Measurements from ENCODE around the gene KIDINS220.

KIDINS220 gene

DNA sequence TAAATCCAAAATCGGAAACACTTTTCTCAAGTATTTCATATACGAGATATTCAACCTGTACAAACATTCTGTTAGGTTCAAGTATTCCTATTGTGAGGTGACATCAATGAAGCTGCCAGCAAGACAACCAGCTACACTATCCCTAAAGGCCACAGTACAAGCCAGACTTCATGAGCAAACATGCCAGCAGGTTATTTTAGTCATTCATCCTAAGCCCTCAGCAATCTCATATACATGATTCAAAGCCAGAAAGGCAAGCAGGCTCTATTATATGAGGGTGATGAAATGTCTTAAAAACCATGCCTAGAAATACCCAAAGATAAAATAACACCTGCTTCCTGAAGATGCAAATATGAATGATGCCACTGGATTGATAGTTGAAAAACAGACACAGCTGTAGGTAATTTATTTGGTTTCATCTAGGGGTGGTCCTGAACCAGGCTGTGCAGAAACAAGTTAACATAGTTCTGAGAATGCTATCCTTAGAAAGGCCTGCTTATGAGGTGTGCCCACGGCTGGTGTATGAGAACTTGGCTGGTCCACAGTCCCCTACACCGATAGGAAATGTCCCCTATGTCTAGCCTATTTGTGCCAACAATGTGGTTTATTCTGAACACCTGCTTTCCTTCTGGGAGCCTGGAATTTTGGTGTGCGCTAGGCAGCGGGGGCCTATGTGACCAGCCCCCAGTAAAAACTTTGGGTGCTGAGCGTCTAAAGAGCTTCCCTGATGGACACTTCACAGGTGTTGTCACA is 48.2 kb upstream of the KIDINS220 start:
- TF ChIP-seq, protein P1, sequence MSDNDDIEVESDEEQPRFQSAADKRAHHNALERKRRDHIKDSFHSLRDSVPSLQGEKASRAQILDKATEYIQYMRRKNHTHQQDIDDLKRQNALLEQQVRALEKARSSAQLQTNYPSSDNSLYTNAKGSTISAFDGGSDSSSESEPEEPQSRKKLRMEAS (IDR thresholded peaks at IDR 0.05): no peak

DNA sequence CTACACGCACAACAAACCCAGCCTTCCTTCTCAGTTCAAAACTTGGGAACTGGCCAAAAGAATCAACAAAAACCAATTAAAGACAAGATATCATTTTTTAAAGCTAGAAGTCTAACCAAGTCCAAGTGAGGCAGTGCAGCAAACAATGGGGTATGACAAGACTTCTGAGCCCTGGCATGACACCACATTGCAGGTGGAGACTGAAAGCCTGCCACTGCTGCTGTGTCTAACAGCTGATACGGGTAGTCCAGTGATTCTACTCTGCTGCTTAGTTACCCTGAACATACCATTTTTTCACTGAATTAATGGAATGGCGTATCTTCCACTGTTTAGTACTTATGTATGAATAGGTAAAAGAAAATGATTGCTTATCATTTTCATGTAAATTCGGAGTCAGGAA is 47.4 kb upstream of the KIDINS220 start:
- TF ChIP-seq EGR1 (IDR thresholded peaks at IDR 0.05): no peak
- TF ChIP-seq, protein P2, sequence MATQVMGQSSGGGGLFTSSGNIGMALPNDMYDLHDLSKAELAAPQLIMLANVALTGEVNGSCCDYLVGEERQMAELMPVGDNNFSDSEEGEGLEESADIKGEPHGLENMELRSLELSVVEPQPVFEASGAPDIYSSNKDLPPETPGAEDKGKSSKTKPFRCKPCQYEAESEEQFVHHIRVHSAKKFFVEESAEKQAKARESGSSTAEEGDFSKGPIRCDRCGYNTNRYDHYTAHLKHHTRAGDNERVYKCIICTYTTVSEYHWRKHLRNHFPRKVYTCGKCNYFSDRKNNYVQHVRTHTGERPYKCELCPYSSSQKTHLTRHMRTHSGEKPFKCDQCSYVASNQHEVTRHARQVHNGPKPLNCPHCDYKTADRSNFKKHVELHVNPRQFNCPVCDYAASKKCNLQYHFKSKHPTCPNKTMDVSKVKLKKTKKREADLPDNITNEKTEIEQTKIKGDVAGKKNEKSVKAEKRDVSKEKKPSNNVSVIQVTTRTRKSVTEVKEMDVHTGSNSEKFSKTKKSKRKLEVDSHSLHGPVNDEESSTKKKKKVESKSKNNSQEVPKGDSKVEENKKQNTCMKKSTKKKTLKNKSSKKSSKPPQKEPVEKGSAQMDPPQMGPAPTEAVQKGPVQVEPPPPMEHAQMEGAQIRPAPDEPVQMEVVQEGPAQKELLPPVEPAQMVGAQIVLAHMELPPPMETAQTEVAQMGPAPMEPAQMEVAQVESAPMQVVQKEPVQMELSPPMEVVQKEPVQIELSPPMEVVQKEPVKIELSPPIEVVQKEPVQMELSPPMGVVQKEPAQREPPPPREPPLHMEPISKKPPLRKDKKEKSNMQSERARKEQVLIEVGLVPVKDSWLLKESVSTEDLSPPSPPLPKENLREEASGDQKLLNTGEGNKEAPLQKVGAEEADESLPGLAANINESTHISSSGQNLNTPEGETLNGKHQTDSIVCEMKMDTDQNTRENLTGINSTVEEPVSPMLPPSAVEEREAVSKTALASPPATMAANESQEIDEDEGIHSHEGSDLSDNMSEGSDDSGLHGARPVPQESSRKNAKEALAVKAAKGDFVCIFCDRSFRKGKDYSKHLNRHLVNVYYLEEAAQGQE (IDR thresholded peaks at IDR 0.05; ENCODE audit: low read depth): no peak
- TF ChIP-seq TAF1 (IDR thresholded peaks at IDR 0.05; ENCODE audit: low read depth): no peak
- no peak for TF ChIP-seq TCF12 (IDR thresholded peaks at IDR 0.05; ENCODE audit: low read depth)
- TF ChIP-seq EP300 (IDR thresholded peaks at IDR 0.05; ENCODE audit: borderline replicate concordance): no peak
- no peak for TF ChIP-seq TEAD4 (IDR thresholded peaks at IDR 0.05)
- TF ChIP-seq, protein P1 (IDR thresholded peaks at IDR 0.05): no peak
- TF ChIP-seq RAD21 (IDR thresholded peaks at IDR 0.05; ENCODE audit: low read depth): no peak

DNA sequence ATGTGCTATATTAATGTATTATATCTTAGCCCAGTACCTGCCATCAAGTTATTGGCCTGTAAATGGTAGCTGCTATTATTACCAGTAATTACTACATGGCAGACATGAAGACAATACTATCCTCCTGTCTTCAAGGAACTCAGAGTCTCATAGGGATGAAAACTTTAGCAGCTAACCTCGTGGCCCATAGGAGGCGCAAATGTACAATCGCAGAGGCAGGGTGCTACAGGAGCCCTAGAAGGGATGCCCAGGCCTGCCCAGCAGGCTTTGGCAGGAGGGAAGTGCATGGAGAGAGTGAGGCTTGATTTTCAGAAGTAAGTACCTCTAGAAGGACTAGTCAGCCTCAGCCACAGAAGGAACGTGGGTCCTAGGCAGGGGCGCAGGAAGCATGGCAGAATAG is 44.7 kb upstream of the KIDINS220 start:
- TF ChIP-seq RAD21 (IDR thresholded peaks at IDR 0.05; ENCODE audit: low read depth): peak; percentile 63
- TF ChIP-seq, protein P1 (IDR thresholded peaks at IDR 0.05): no peak
- TF ChIP-seq TAF1 (IDR thresholded peaks at IDR 0.05; ENCODE audit: low read depth): no peak

DNA sequence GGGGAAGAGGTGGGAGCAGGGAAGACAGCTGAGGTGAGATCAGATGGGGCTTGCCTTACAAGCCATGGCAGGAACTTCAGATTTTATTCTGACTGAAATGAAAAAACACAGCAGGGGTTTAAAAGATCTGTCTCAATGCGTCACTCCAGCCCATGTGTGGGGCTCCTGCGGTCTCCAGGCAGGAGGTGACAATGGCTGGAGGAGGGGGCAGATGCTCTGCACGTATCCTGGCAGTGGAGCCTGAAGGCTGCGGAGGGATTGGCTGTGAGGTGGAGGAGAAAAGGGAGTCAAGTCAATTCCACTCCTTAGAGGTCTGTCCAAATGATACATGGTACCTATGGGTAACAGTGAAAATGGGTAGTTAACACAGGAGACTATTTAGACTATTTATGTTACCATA is 40.5 kb upstream of the KIDINS220 start:
- TF ChIP-seq FOXM1 (IDR thresholded peaks at IDR 0.05; ENCODE audit: borderline replicate concordance, low read depth) (no peak), CEBPB (IDR thresholded peaks at IDR 0.05) (no peak), EP300 (IDR thresholded peaks at IDR 0.05; ENCODE audit: borderline replicate concordance) (no peak), ZBTB7A (IDR thresholded peaks at IDR 0.05; ENCODE audit: low read depth) (no peak), TAF1 (IDR thresholded peaks at IDR 0.05; ENCODE audit: low read depth) (no peak), TCF12 (IDR thresholded peaks at IDR 0.05; ENCODE audit: low read depth) (no peak), TEAD4 (IDR thresholded peaks at IDR 0.05) (no peak), RAD21 (IDR thresholded peaks at IDR 0.05; ENCODE audit: low read depth) (no peak), YY1 (IDR thresholded peaks at IDR 0.05; ENCODE audit: low read depth) (no peak), CREB1 (IDR thresholded peaks at IDR 0.05; ENCODE audit: low read depth) (no peak), NFIC (IDR thresholded peaks at IDR 0.05) (no peak), EGR1 (IDR thresholded peaks at IDR 0.05) (no peak)
- TF ChIP-seq, protein P1 (IDR thresholded peaks at IDR 0.05): no peak
- TF ChIP-seq, protein P3, sequence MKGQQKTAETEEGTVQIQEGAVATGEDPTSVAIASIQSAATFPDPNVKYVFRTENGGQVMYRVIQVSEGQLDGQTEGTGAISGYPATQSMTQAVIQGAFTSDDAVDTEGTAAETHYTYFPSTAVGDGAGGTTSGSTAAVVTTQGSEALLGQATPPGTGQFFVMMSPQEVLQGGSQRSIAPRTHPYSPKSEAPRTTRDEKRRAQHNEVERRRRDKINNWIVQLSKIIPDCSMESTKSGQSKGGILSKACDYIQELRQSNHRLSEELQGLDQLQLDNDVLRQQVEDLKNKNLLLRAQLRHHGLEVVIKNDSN (IDR thresholded peaks at IDR 0.05): no peak
- TF ChIP-seq, protein P2 (IDR thresholded peaks at IDR 0.05; ENCODE audit: low read depth): no peak

DNA sequence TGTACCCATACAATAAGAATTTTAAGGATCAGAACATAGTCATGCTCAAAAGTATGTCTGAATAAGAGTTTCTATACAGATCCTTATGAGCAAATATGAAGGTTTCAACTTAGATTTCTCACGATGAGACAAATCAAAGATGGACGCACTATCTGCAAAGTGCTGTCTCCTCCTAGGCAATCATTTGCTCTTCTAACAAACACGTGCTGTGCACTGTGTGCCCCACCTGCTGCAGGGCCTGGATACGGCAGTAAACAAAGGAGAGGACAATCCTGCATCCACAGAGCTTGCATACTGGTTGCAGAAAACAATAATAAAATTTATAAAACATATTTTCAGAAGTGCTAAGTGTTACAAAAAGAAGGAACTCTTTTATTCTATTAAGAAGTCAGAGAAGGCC is 39.9 kb upstream of the KIDINS220 start:
- no peak for TF ChIP-seq TCF12 (IDR thresholded peaks at IDR 0.05; ENCODE audit: low read depth)
- TF ChIP-seq, protein P3 (IDR thresholded peaks at IDR 0.05): no peak
- no peak for TF ChIP-seq TAF1 (IDR thresholded peaks at IDR 0.05; ENCODE audit: low read depth)
- no peak for TF ChIP-seq RAD21 (IDR thresholded peaks at IDR 0.05; ENCODE audit: low read depth)
- no peak for TF ChIP-seq TEAD4 (IDR thresholded peaks at IDR 0.05)
- TF ChIP-seq, protein P2 (IDR thresholded peaks at IDR 0.05; ENCODE audit: low read depth): no peak
- TF ChIP-seq CEBPB (IDR thresholded peaks at IDR 0.05): no peak
- no peak for TF ChIP-seq ZBTB7A (IDR thresholded peaks at IDR 0.05; ENCODE audit: low read depth)

Measured in Ishikawa (cell line).